Gastroesophageal sphincter (tissue), 4 donors: ENCODE data around the gene FGGY. TPM values are rescaled to one million over a fixed set of nuclear protein-coding genes. Genes with fewer than 3 reads are reported as not detected.

Experiments used
- ATAC-seq: fragments of 150-250 bp; one replicate; pipeline ENCODE4 v1.9.1; 2016; ENCODE audit warnings: mild to moderate bottlenecking, moderate library complexity
- H3K27ac ChIP-seq, 4 donors: fragments of 200-600 bp; sonication (generic) in 3 of 4; 1 replicate in 3 of 4; 2 replicates in 1 of 4; pipeline ENCODE4 v1.5.1; 2016 to 2019
- H3K27me3 ChIP-seq: fragments of 200-600 bp; sonication (generic); one replicate; pipeline ENCODE4 v1.5.1; 2019
- H3K36me3 ChIP-seq, 2 donors: fragments of 200-600 bp; sonication (generic); one replicate each; pipeline ENCODE4 v1.5.1; 2019; ENCODE audit warnings: control low read depth in 1 of 2
- H3K4me1 ChIP-seq, 3 donors: fragments of 200-600 bp; sonication (generic); 1 replicate in 2 of 3; 2 replicates in 1 of 3; pipeline ENCODE4 v1.5.1; 2016 to 2019; ENCODE audit warnings: control low read depth in 2 of 3
- H3K4me3 ChIP-seq, 2 donors: fragments of 200-600 bp; sonication (generic); one replicate each; pipeline ENCODE4 v1.5.1; 2019; ENCODE audit warnings: mild to moderate bottlenecking in 1 of 2, moderate library complexity in 1 of 2
- H3K9me3 ChIP-seq, 3 donors: fragments of 200-600 bp; sonication (generic); one replicate each; pipeline ENCODE4 v1.5.1; 2017 to 2019; ENCODE audit warnings: control low read depth in 2 of 3
- CTCF ChIP-seq, 4 experiments: fragments of 200-600 bp in 2 of 4; fragments of 450-650 bp in 2 of 4; sonication (generic) in 1 of 4; IDR thresholded peaks; one replicate each; pipeline ENCODE4 v1.5.1; 2017 to 2019; ENCODE audit warnings: antibody characterized with exemption in 4 of 4, mild to moderate bottlenecking in 2 of 4, moderate library complexity in 2 of 4
- EP300 ChIP-seq: sonication (generic); formaldehyde crosslinking; IDR thresholded peaks from one replicate; pipeline ENCODE4 v1.6.1; 2017; ENCODE audit warnings: antibody characterized with exemption, mild to moderate bottlenecking
- POLR2A ChIP-seq, 2 donors: fragments of 450-650 bp; IDR thresholded peaks; one replicate each; pipeline ENCODE4 v1.6.1; 2017; ENCODE audit warnings: antibody characterized with exemption in 2 of 2, mild to moderate bottlenecking in 2 of 2, moderate library complexity in 1 of 2
- POLR2AphosphoS5 ChIP-seq: sonication (generic); formaldehyde crosslinking; IDR thresholded peaks from one replicate; pipeline ENCODE4 v1.6.1; 2017; ENCODE audit warnings: antibody characterized with exemption
- WGBS, 2 donors: methylation state at CpG; one replicate each; pipeline ENCODE4 v1.1.5; 2018; ENCODE audit warnings: low coverage in 1 of 2; 5-methylcytosine and 5-hydroxymethylcytosine counted together
- total RNA-seq, 4 donors: library from RNA; depleted of rRNA; stranded (reverse); fragments of >200 nt; gene quantifications; one replicate each; pipeline ENCODE4 v1.1.0, GENCODE V29; 2016

The FGGY gene
- total RNA-seq, 4 donors from 2014 or later: 19.0 to 29.6 (median 25.2) TPM

- Histone ChIP-seq H3K27ac (peak overlapping the region in 2 of 4 donors; percentile 4 to 13), H3K9me3 (no peaks in the 10 kb centered on the region), H3K27me3 (no peaks in the 10 kb centered on the region), H3K4me3 (no peak overlapping the region), H3K4me1 (peaks cover 13 to 44% (median 15%) of the 10 kb centered on the region in 3 donors), H3K36me3 (no peaks in the 10 kb centered on the region)
- peak; percentile 54 for ATAC-seq
- TF ChIP-seq CTCF (IDR thresholded peaks at IDR 0.05) (peak in 1 of 4 experiments; percentile 2), POLR2AphosphoS5 (peak; percentile 21), EP300 (no peak), POLR2A (IDR thresholded peaks at IDR 0.05) (no peak)
- 39 to 53% methylated on average over 2 to 3 of the region's 3 CpGs for WGBS, 2 donors
These were observed 137.4 kb downstream of the FGGY start for GRCh38 chr1:59434336-59434735.

- H3K36me3 ChIP-seq: no peaks in the 10 kb centered on the region
- no peaks in the 10 kb centered on the region for H3K27me3 ChIP-seq
- WGBS, 2 donors: 60 to 65% methylated on average over 1 to 2 of the region's 2 CpGs
- no peak for TF ChIP-seq POLR2AphosphoS5
- TF ChIP-seq POLR2A (IDR thresholded peaks at IDR 0.05): no peak
- no peak for TF ChIP-seq CTCF (IDR thresholded peaks at IDR 0.05)
- TF ChIP-seq EP300: no peak
- no peak overlapping the region for H3K4me3 ChIP-seq
- ATAC-seq: no peak
- no peak overlapping the region for H3K27ac ChIP-seq
- no peaks in the 10 kb centered on the region for H3K9me3 ChIP-seq
- peaks cover 13 to 45% (median 15%) of the 10 kb centered on the region in 3 donors for H3K4me1 ChIP-seq
These were observed 139.7 kb downstream of the FGGY start for GRCh38 chr1:59436637-59437036.

- H3K27me3 ChIP-seq: no peaks in the 10 kb centered on the region
- TF ChIP-seq POLR2A (IDR thresholded peaks at IDR 0.05): no peak
- TF ChIP-seq EP300: no peak
- TF ChIP-seq POLR2AphosphoS5: no peak
- no peak for TF ChIP-seq CTCF (IDR thresholded peaks at IDR 0.05)
- no peaks in the 10 kb centered on the region for H3K36me3 ChIP-seq
- no peak for ATAC-seq
- 11 to 40% methylated on average over 1 of the region's 1 CpG for WGBS, 2 donors
- peak overlapping the region in 2 of 4 donors; percentile 22 to 45 for H3K27ac ChIP-seq
- H3K4me1 ChIP-seq: peaks cover 13 to 45% (median 15%) of the 10 kb centered on the region in 3 donors
- H3K9me3 ChIP-seq: no peaks in the 10 kb centered on the region
- no peak overlapping the region for H3K4me3 ChIP-seq
These were observed 141.2 kb downstream of the FGGY start for GRCh38 chr1:59438058-59438560.

- TF ChIP-seq POLR2A (IDR thresholded peaks at IDR 0.05) (no peak), EP300 (no peak), POLR2AphosphoS5 (no peak), CTCF (IDR thresholded peaks at IDR 0.05) (no peak)
These were observed 145.6 kb downstream of the FGGY start for GRCh38 chr1:59442492-59442891.

GRCh38 chr1:59443310-59443709, 146.4 kb downstream of the FGGY start:
- H3K4me1 ChIP-seq: peaks cover 6 to 42% (median 17%) of the 10 kb centered on the region in 3 donors
- H3K4me3 ChIP-seq: no peak overlapping the region
- ATAC-seq: no peak
- H3K27ac ChIP-seq: no peak overlapping the region
- 25% methylated on average over 1 of the region's 1 CpG; no CpG with 5 or more reads in 1 of the 2 donors for WGBS, 2 donors
- H3K9me3 ChIP-seq: no peaks in the 10 kb centered on the region
- TF ChIP-seq POLR2A (IDR thresholded peaks at IDR 0.05) (no peak), POLR2AphosphoS5 (no peak), EP300 (no peak), CTCF (IDR thresholded peaks at IDR 0.05) (no peak)
- H3K27me3 ChIP-seq: no peaks in the 10 kb centered on the region
- H3K36me3 ChIP-seq: no peaks in the 10 kb centered on the region

More at GRCh38 chr1:59442492-59442891, 145.6 kb downstream of the FGGY start:
- no peak for ATAC-seq
- no peaks in the 10 kb centered on the region for H3K27me3 ChIP-seq
- H3K4me3 ChIP-seq: no peak overlapping the region
- no peaks in the 10 kb centered on the region for H3K36me3 ChIP-seq
- H3K27ac ChIP-seq: no peak overlapping the region
- no peaks in the 10 kb centered on the region for H3K9me3 ChIP-seq
- peaks cover 12 to 48% (median 23%) of the 10 kb centered on the region in 3 donors for H3K4me1 ChIP-seq
- 71 to 91% methylated on average over 3 of the region's 4 CpGs for WGBS, 2 donors
